ENCODE data around the gene CAPZB.

Gene CAPZB

DNA sequence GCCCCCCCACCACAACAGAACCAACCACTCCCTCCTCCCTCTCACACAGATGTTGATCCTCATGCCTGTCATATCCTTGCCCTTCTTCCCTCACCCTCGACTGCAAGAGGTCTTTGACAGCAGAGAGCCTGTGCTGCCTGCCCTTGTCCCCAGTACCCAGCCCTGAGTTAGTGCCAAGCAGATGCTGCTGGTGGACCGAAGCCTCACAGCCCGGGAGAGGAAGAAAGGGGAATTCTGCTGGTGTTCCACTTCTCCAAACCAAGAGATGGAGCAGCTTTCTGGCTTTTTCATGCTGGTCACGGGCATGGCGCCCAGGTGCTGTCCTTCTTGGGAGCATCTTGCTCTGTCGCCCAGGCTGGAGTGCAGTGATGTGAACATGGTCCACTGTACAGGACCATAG, 104.1 kb downstream of the CAPZB start:
- no peak for DNase-seq

DNA sequence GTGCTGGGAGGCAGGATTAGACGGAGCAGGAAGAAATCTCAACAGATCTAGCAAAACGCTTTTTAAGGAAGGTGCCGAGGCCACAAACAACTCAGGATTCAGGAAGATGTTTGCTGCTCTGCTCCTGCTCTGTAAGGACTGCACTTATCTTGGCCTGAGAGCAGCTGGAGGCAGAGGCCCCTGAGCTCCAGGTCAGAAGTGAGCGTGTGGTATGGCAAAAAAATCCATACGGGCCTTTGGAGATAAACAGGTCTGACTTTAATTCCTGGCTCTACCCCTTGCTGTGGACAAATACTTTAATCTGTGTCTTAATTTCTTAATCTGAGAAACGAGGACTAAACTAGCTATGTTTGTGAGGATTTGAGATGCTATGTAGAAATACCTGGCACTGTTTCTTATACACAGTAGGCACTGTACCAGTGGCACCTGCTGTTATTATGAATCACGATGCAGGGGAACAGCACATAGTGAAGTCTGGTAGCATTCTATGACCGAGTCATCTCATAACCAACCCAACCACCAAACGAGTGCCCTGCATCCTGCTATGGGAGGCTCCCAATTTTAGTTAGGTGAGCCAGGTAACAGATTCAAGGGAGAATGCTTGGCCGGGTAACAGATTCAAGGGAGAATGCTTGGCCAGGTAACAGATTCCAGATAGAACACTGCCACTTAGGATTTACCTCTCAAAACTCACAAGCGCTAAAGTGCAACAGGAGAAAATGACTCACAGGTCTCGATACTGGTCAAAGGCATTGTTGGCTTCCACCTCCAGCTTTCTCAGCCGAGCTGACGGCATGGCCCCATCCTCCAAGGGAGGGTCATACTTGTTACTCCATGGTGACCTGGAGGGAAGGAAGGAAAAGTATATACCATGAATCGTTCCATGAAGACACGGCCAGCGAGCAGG, 107.3 kb downstream of the CAPZB start:
- DNase-seq: no peak

DNA sequence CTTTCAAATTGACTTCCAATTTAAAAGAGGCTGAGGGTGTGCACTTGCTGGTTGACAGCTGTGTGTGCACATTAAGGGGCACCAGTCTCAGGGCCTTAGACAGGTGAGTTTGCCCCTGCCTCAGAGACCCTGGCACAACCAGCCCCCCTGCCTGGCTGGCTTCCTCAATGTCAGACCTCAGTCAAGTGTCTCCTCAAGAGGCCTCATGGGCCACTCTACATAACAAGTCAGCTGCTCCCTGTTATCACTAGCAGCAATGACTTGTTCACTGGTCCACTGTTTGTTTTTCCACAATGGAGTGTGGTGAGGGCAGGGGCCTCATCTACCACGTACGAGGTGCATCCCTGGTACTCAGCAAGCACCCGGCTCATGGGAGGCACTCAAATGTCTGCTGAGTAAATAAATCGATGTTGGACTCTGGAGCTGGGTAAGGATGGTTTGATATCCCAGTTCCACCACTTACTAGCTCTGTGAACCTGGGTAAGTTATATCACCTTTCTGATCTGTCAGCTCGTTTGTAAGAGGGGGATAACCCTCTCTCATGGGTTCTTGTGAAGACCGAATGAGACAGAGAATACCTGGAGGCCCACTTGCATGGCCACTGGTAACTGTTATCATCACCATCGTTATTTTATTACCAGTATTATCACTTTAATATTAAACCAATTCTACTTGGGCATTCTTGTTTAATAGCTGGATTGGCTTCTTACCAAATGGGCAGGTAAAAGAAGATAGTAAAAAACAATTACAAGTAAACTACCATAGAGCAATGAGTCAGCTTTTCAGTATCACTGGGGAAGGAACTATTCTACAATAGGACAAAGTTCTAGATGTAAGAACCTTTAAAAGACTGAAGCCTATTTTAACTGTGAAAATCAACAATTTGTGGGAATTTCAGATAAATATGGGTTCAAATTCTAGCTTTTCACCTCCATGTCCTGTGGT, 108.6 kb downstream of the CAPZB start:
- no peak for DNase-seq

DNA sequence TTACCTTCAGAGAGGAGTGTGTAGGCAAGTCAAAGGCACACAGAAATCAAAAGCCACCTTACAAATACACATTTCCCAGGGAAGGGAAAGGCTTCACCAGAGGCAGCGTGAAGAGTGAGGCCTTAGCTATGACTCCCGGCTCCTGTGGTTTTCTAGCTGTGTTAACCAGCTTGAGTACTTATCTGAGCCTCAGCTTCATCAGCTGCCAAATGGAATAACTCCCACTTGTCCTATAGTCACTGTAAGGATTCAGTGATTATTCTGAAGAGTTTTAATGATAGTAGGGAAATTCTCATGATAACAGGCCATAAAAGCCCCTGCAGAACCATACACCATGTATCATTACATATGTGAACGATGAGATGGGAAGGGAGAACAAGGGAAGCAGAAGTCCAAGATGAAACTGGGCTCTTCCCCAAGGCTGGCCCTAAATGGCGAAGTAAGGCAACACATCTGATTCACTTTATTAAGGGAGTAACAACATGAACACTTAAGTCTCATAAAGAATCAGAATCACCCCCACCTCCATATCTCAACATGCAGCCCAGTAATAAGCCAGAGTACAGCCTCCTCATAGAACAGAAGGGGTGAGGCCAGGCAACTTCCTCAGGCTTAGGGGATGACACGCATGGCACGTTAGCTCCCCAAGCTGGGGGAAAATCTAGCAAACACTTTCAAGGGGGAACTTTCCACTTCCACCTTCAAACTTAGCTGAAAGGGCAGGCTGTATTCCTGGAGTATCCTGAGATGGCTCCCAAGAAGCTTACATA, 109.5 kb downstream of the CAPZB start:
- no peak for DNase-seq

DNA sequence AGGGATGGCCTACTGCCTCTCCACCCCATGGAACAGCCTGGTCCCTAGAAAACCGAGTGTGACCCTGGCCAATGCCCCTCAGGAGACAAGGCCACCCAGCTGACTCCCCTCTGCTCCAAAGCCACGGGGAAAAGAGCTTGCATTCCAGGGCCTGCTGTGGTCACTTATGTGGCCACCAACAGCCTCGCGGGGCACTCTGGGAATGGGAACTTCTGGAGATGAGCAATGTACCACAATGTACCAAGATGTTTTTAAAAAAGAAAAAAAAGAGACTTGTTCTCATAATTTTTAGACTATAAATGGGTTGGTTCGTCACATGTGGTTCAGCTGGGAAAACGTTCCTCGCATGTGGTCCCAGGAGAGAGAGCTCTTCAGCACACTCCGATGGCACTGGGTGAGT, 110.4 kb downstream of the CAPZB start:
- no peak for DNase-seq

DNA sequence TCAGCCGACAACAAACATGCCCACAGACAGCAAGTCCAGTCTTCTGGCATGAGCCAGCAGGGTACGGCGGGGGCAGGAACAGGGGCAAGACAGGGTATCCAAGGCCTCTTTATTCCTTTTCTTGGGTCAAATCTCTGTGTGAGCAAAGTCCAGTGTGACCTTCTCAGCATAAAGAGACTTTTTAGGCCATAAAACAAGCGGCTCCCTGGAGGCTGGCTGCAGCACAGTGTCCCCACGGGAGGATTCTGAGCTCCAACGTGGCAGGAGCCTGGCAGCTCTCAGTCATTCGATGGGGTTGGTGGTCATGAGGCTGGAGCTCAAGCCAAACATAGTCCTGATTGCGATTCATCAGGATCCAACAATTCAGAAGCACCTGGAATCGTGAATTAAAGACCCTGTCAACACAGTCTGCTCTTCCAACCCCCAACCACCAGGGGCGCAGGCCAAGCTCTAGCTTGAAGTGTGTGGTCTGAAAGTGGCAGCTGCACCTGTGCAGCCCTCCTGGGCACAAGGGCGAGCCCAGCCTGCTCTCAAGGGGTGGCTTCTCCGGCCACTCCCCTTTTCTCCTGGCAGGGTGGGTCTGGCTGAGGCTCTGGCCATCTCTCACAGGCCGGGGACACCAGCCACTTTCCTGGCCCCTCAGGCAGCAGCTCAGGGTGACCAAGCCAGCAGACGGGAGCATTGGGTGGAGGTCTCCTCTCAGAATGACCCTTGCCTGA, 111.1 kb downstream of the CAPZB start:
- DNase-seq: no peak

DNA sequence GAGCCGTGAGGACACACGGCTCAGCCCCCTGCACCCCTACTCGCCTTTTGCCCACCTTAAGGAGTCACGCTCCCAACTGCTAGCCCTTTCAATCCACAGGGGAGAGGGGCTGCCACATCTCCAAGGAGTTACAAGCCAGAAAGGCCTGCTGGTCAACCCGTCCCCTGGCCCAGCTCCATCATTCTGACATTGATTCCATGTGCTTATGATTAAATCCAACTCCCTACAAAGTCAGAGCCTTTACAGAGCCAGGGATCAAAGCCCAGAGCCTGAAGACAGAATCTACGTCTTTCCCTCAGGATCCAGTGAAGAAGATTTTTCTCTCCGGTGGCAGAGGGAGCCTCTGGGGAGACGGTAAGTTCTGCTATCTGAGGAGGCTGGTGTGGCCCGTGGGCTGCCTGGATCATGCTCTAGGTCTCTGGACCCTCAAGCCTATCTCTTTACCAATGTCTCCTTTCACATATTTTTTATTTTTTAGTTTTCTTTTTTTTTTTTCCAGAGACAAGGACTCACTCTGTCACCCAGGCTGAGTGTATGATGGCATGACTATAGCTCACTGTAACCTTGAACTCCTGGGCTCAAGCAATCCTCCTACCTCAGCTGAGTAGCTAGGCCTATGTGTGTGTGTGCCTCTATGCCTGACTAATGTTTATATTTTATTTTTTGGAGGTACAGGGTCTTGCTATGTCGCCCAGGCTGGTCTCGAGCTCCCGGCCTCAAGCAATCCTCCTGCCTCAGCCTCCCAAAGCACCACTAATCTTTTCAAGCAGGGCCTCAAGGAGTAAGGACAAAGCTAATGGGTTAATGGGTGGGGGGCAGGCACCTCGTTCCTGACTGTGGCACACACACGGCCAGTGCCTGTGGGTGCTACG, 111.9 kb downstream of the CAPZB start:
- no peak for DNase-seq

DNA sequence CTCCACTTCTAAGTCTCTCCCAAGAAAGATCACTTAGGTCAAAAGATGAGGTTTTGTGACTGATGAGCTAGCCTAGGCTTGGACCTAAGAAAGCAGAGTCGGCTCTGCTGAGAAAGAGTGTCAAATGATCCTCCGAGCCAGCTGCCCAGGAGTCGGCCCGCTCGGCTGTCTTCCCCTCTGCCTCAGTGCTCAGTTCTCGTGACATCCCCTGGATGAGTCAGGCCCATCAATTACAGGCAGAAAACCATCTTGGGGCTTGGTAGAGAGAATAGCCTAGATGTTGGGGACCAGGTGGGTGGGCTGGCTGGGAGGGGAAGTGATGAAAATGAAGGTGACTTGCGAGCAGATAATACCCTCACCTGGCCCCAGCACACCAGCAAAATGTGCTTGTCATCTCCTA, 112.7 kb downstream of the CAPZB start:
- DNase-seq: no peak

DNA sequence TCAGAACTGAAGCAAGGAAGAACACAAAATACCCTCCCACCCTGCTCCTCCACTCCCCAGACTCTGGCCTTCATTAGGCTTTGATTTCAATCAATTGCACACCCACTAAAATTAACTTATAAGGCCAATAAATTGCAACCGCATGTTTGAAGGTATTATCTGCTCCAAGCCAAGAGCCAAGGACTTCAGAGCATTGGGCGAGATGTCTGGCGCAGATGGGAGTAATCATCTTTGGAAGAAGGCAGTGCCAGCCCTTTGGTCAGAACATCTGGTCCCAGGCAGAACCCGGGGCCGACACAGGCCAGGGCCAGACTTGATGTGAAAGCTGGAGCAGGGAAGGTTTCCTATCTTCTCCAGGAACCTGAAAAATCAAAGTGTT, 113.2 kb downstream of the CAPZB start:
- DNase-seq: no peak

DNA sequence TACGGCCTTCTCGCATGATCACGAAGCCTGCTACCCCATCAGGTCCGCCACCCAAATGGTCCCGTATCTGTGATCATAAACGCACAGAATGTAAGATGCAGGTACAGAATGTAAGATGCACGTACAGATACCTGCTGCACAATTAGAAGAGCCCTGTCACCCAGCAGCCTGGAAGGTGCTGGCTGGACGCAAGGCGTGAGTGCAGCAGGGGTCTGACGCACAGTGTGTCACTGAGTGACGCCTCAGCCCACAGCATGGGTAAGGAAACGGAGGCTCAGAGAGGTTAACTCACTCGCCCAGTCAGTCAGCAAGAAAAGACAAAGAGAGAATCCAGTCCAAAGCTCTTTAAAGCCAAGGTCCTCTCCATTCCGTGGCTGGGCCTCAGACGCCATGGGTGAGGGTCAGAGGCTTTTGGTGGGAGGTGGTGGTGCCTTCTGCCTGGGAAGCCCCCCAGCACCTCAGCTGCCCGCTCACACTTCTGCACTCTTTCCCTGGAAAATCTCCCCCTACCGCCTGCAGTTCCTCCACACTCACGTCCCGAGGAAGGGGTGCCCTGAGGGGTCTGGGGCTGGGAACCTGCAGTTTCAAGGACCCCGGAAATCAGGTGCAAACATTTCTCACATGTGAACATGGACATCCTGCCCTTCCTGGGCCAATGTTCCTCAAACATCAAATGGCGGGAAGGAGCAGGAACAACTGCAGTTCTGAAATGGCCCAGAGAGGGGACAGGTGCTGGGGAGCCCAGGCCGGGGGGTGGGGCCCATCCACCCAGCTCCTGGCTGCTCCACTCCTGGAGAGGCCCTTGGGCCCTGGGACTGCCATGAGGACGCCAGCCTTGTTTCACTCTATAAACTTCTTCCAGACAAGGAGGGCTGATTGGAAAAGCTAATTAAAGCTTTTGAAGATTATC, 113.9 kb downstream of the CAPZB start:
- DNase-seq: no peak

DNA sequence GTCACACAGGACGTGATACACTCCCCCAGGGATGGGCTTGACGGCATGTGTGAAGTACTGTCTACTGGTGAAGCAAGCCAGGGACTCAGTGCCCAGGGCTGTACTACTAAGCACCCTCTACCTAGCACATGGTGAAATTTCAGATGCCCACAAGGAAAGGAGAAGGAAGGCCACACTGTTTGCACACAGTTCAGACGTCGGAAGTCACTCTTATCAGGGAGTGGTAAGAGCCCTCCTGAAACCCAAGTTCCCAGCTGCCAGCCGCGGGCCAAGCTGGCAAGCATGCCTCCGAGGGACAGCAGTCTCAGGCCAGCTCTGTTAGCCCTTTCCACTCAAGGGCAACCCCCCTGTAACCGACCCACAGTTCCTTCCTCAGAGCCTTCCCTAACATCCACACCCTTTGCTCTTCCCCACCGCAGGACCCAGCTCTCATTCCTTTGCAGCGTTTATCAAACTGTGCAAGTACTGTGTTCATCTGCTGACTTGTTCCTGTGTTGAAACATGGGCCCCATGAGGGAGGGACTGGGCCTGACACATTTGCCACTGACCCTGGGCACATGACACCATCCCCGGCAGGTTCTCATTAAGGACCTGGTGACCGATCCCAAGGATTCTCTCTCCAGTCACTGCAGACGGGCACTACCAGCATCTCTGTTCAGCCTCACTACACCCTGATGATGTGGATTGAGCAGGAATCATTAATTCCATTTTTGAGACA, 114.7 kb downstream of the CAPZB start:
- no peak for DNase-seq

DNA sequence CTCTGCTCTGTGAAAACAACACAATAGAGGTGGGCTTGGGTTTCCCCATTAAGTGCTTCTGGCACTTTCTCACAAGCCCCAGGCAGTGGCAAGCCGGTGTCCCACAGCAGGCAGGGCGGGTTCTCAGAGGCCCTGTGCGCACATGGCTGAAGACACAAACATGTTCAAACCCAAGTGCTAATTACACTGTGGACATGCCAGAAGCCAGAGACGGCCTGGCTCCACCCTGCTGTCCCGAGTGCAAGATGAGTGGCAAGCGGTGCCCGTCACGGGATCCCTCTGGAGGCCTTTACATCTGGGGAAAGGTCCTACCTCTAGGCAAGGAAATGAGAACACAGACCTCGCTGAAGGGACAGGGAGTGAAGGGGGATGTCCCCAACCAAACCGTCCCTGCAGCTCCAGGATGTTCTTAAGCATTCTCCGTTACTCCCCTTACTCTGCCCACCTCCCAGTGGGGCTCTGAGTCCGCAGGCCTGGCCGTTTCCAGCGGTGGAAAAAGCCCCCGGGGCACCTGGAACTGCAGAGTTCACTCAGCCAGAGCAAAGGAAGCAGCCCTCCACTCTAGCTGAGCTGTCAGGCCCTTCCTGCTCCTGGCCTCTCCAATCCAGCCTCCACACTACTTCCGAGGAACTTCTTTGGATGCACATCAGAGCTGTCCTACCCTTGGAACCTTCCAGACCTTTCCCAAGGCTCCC, 115.8 kb downstream of the CAPZB start:
- DNase-seq: no peak

DNA sequence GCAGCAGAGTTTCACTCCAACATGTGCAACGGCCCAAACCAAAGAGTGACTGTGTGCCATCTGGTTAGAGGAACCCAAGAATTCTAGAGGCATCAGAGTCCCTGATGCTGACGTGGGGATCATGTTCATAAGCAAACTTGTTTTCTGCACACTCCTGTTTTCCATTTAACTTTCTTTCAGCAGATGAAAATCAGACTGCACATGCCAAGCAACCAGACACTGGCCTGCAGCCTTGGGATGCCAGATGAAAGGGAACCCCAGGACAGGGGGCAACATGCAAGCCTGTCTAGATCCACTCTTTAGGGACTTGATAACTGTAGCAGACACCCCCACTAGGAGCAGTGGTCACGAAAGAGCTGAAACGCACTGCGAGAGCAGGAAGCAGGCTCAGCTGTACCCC, 116.4 kb downstream of the CAPZB start:
- no peak for DNase-seq

DNA sequence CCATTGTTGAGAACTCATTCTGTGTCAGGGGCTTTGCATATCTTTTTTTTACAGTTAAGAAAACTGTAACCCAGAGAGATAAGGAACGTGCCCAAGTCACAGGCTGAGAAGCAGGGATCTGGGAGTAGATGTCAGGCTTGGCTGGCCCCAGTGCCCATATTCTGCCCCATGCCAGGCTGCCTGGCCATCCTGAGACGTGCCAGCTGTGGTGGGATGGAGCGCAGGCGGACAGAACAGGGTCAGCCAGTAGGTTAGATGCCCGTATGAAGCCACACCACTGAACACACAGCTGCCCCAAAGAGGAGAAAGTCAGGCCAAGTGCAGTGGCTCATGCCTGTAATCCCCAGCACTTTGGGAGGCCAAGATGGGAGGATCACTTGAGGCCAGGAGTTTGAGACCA, 117.3 kb downstream of the CAPZB start:
- DNase-seq: no peak

DNA sequence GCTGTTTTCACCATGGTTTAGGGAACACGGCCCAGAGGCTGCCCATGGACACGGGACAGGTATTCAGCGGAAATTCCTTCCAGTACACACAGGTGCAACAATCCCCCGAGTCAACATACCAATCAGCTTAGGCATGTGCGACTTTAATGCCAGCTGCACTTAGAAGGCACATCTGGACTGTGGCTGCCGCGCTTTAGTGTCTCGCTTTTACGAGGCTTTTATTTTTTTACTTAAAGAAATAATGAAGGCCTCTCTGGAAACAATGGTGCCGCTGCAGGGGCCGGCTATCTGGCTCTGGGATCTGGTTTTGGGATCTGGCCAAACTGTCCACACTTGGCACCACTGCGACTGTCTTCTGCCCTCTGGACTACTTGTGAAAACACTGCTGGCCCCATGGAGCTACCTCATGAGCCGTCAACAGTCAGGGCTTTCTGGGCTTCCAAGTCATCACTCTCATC, 117.7 kb downstream of the CAPZB start:
- no peak for DNase-seq

DNA sequence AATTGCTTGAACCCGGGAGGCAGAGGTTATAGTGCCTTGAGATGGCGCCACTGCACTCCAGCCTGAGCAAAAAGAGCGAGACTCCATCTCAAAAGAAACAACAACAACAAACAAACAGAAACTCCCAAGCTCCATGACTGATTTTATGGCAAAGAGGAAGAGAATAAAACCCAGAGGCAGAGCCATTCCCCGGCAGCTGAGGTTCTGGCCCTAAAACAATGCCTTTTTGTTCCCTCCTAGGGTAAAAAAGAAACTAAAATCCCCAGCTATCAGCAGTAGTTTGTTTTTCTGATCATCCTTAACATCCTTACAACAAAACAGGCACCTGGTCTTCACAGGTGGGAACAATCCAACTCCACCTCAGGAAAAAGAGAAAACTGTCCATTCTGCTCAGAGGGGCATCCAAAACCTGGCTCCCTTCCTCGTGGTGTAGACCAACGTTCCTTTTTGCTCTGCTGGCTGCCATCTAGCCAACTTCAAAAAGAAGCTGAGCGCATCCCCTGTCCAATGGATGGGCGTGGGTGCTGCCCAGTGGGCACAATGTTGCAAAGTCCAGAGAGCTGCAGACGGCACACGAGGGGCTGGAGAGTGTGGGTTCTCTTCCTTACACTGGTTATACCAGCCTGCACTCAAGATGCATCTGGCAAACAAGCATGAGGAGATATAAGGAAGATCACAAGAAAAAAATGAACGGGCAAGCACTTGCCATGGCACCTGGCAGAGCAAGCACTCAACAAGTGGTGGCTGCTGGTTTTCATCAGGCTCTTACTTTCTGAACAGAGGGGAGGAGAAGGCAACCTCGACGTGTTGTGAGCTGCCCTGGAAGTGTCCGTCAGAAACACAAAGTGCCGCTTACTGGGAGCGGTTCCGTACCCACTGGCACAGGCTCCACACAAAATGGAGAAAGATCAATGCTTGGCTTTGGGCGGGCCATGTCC, 118.5 kb downstream of the CAPZB start:
- no peak for DNase-seq

DNA sequence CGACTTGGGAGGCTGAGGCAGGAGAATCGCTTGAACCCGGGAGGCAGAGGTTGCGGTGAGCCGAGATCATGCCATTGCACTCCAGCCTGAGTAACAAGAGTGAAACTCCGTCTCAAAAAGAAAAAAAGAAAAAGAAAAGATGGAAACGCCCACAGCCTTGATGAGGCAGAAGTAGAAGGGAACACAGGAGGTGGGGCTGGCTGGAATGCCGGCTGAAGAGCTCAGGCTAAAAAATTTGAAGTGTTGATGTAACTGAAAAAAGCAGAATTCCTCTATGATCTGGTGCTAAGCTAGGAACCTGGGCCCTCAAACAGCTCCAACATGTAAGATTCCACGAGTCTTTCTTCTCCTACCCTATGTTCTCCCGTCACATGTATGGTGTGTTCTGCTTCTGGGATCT, 119.6 kb downstream of the CAPZB start:
- no peak for DNase-seq
